Body of pancreas (tissue), 4 donors: Measurements from ENCODE around the gene ELK4.

ENCODE experiments used
- POLR2A ChIP-seq, 3 donors: fragments of 450-650 bp; IDR thresholded peaks; one replicate each; pipeline ENCODE4 v1.6.1; 2016; ENCODE audit warnings: antibody characterized with exemption in 3 of 3, mild to moderate bottlenecking in 2 of 3
- TF ChIP-seq, protein P1 (sequence below), 7 experiments: fragments of 450-650 bp in 4 of 7; fragments of 200-600 bp in 3 of 7; sonication (generic) in 3 of 7; IDR thresholded peaks; one replicate each; pipeline ENCODE4 v1.5.1; 2016 to 2019; ENCODE audit warnings: antibody characterized with exemption in 7 of 7

DNA sequence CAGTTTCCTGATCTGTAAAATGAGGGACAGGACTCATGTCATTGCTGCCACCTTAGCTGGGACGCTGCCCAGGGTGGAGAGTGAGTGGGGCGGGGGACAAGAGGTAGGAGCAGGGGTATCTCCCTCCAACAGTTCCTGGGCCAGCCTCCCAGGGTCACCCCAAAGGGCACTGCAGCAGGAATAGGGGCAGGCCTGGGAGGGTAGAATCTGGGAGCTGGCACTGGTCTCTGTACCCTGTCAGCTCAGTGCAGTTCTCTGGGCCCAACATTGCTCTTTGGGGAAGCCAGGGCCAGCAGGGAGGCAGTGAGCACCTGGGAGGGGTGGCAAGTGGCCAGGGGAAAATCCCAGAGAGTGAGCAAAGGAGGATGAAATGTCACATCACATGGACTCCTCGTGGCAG is 55.8 kb downstream of the ELK4 start:
- TF ChIP-seq POLR2A (IDR thresholded peaks at IDR 0.05): no peak
- TF ChIP-seq, protein P1, sequence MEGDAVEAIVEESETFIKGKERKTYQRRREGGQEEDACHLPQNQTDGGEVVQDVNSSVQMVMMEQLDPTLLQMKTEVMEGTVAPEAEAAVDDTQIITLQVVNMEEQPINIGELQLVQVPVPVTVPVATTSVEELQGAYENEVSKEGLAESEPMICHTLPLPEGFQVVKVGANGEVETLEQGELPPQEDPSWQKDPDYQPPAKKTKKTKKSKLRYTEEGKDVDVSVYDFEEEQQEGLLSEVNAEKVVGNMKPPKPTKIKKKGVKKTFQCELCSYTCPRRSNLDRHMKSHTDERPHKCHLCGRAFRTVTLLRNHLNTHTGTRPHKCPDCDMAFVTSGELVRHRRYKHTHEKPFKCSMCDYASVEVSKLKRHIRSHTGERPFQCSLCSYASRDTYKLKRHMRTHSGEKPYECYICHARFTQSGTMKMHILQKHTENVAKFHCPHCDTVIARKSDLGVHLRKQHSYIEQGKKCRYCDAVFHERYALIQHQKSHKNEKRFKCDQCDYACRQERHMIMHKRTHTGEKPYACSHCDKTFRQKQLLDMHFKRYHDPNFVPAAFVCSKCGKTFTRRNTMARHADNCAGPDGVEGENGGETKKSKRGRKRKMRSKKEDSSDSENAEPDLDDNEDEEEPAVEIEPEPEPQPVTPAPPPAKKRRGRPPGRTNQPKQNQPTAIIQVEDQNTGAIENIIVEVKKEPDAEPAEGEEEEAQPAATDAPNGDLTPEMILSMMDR (IDR thresholded peaks at IDR 0.05): no peak
